Gastroesophageal sphincter (tissue), 4 donors: ENCODE data around the gene TTYH3. TPM values are rescaled to one million over a fixed set of nuclear protein-coding genes. Genes with fewer than 3 reads are reported as not detected.

ENCODE experiments used
- ATAC-seq: fragments of 150-250 bp; one replicate; pipeline ENCODE4 v1.9.1; 2016; ENCODE audit warnings: mild to moderate bottlenecking, moderate library complexity
- H3K27ac ChIP-seq, 4 donors: fragments of 200-600 bp; sonication (generic) in 3 of 4; 1 replicate in 3 of 4; 2 replicates in 1 of 4; pipeline ENCODE4 v1.5.1; 2016 to 2019
- H3K27me3 ChIP-seq: fragments of 200-600 bp; sonication (generic); one replicate; pipeline ENCODE4 v1.5.1; 2019
- H3K36me3 ChIP-seq, 2 donors: fragments of 200-600 bp; sonication (generic); one replicate each; pipeline ENCODE4 v1.5.1; 2019; ENCODE audit warnings: control low read depth in 1 of 2
- H3K4me1 ChIP-seq, 3 donors: fragments of 200-600 bp; sonication (generic); 1 replicate in 2 of 3; 2 replicates in 1 of 3; pipeline ENCODE4 v1.5.1; 2016 to 2019; ENCODE audit warnings: control low read depth in 2 of 3
- H3K4me3 ChIP-seq, 2 donors: fragments of 200-600 bp; sonication (generic); one replicate each; pipeline ENCODE4 v1.5.1; 2019; ENCODE audit warnings: mild to moderate bottlenecking in 1 of 2, moderate library complexity in 1 of 2
- H3K9me3 ChIP-seq, 3 donors: fragments of 200-600 bp; sonication (generic); one replicate each; pipeline ENCODE4 v1.5.1; 2017 to 2019; ENCODE audit warnings: control low read depth in 2 of 3
- CTCF ChIP-seq, 4 experiments: fragments of 200-600 bp in 2 of 4; fragments of 450-650 bp in 2 of 4; sonication (generic) in 1 of 4; IDR thresholded peaks; one replicate each; pipeline ENCODE4 v1.5.1; 2017 to 2019; ENCODE audit warnings: antibody characterized with exemption in 4 of 4, mild to moderate bottlenecking in 2 of 4, moderate library complexity in 2 of 4
- EP300 ChIP-seq: sonication (generic); formaldehyde crosslinking; IDR thresholded peaks from one replicate; pipeline ENCODE4 v1.6.1; 2017; ENCODE audit warnings: antibody characterized with exemption, mild to moderate bottlenecking
- POLR2A ChIP-seq, 2 donors: fragments of 450-650 bp; IDR thresholded peaks; one replicate each; pipeline ENCODE4 v1.6.1; 2017; ENCODE audit warnings: antibody characterized with exemption in 2 of 2, mild to moderate bottlenecking in 2 of 2, moderate library complexity in 1 of 2
- POLR2AphosphoS5 ChIP-seq: sonication (generic); formaldehyde crosslinking; IDR thresholded peaks from one replicate; pipeline ENCODE4 v1.6.1; 2017; ENCODE audit warnings: antibody characterized with exemption
- WGBS, 2 donors: methylation state at CpG; one replicate each; pipeline ENCODE4 v1.1.5; 2018; ENCODE audit warnings: low coverage in 1 of 2; 5-methylcytosine and 5-hydroxymethylcytosine counted together
- total RNA-seq, 4 donors: library from RNA; depleted of rRNA; stranded (reverse); fragments of >200 nt; gene quantifications; one replicate each; pipeline ENCODE4 v1.1.0, GENCODE V29; 2016

Gene TTYH3
- total RNA-seq, 4 donors from 2014 or later = 11.2 to 29.8 (median 16.9) TPM

GRCh38 chr7:2711895-2712675, 80.3 kb downstream of the TTYH3 start:
- no peak for TF ChIP-seq POLR2AphosphoS5
- no peak for TF ChIP-seq CTCF (IDR thresholded peaks at IDR 0.05)
- no peak for TF ChIP-seq POLR2A (IDR thresholded peaks at IDR 0.05)
- TF ChIP-seq EP300 = no peak
- H3K27me3 ChIP-seq = no peaks in the 10 kb centered on the region
- 95% methylated on average over 6 of the region's 25 CpGs; no CpG with 5 or more reads in 1 of the 2 donors for WGBS, 2 donors
- peaks cover 0 to 30% (median 12%) of the 10 kb centered on the region in 3 donors for H3K4me1 ChIP-seq
- ATAC-seq = no peak
- H3K4me3 ChIP-seq = no peak overlapping the region
- peaks cover 0 to 6% of the 10 kb centered on the region in 2 donors for H3K36me3 ChIP-seq
- H3K27ac ChIP-seq = no peak overlapping the region
- H3K9me3 ChIP-seq = no peaks in the 10 kb centered on the region

DNA sequence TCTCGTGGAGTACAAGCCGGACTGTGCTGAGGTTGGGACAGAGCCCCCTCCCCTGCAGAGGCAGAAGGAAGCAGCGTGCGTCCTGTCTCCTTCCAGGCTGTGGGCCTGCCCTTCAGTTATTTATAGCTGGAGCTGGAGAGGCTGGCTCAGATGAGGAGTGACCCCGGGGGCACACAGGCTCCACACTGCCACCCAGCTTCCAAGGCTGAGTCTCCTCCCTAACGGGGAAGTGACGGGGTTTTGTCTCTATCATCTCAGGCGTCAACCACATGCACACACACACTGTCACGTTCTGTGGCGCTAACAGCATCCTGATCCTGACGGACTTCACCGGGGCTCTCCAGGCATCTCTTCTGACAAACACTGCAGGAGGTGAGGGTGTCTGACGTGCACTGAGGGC, 81.6 kb downstream of the TTYH3 start:
- whole genome bisulfite sequencing, 2 donors = 93% methylated on average over 6 of the region's 13 CpGs; no CpG with 5 or more reads in 1 of the 2 donors
- Histone ChIP-seq H3K4me3 (no peak overlapping the region), H3K9me3 (no peaks in the 10 kb centered on the region), H3K36me3 (peaks cover 0 to 6% of the 10 kb centered on the region in 2 donors), H3K27ac (no peak overlapping the region), H3K27me3 (no peaks in the 10 kb centered on the region), H3K4me1 (peaks cover 0 to 41% (median 14%) of the 10 kb centered on the region in 3 donors)
- TF ChIP-seq POLR2AphosphoS5 (no peak), POLR2A (IDR thresholded peaks at IDR 0.05) (no peak), CTCF (IDR thresholded peaks at IDR 0.05) (no peak), EP300 (no peak)
- no peak for ATAC-seq

- TF ChIP-seq POLR2A (IDR thresholded peaks at IDR 0.05) (no peak), CTCF (IDR thresholded peaks at IDR 0.05) (no peak), POLR2AphosphoS5 (no peak), EP300 (no peak)
- H3K4me1 ChIP-seq = peaks cover 0 to 41% (median 14%) of the 10 kb centered on the region in 3 donors
- no peak overlapping the region for H3K4me3 ChIP-seq
- no peaks in the 10 kb centered on the region for H3K9me3 ChIP-seq
- H3K27me3 ChIP-seq = no peaks in the 10 kb centered on the region
- H3K36me3 ChIP-seq = peaks cover 0 to 6% of the 10 kb centered on the region in 2 donors
- H3K27ac ChIP-seq = no peak overlapping the region
- WGBS, 2 donors = 100% methylated on average over 1 of the region's 12 CpGs
- ATAC-seq = no peak
Observed at GRCh38 chr7:2713978-2714377, 82.2 kb downstream of the TTYH3 start.

Other genes with a start within 250 kb of the TTYH3 start
- gene CHST12, start 228.4 kb upstream of the TTYH3 start, total RNA-seq = 10 to 100 TPM in 3 of 4 donors, 1 to 10 TPM in 1; 8.3 to 18.3 (median 13.4) TPM
- gene GRIFIN, start 155.6 kb upstream of the TTYH3 start, total RNA-seq = not detected
- 1 to 10 TPM; 4.4 to 9.8 (median 8.4) TPM for gene LFNG, start 112.2 kb upstream of the TTYH3 start, total RNA-seq
- 10 to 100 TPM; 19.9 to 36.0 (median 32.4) TPM for gene BRAT1, start 76.5 kb upstream of the TTYH3 start, total RNA-seq
- gene IQCE, start 73.0 kb upstream of the TTYH3 start, total RNA-seq = 10 to 100 TPM in 3 of 4 donors, 1 to 10 TPM in 1; 9.7 to 23.5 (median 15.6) TPM
- gene AMZ1, start 56.2 kb downstream of the TTYH3 start, total RNA-seq = under 1 TPM; 0.12 to 0.62 (median 0.32) TPM
- gene GNA12, start 212.3 kb downstream of the TTYH3 start, total RNA-seq = 10 to 100 TPM; 22.5 to 63.2 (median 35.1) TPM